ENCODE results near the gene FMC1. TPM values are rescaled to one million over a fixed set of nuclear protein-coding genes. Genes with fewer than 3 reads are reported as not detected.

FMC1 gene
- total RNA-seq, 2 experiments from 2014 or later = 0.89 to 1.2 TPM

DNA sequence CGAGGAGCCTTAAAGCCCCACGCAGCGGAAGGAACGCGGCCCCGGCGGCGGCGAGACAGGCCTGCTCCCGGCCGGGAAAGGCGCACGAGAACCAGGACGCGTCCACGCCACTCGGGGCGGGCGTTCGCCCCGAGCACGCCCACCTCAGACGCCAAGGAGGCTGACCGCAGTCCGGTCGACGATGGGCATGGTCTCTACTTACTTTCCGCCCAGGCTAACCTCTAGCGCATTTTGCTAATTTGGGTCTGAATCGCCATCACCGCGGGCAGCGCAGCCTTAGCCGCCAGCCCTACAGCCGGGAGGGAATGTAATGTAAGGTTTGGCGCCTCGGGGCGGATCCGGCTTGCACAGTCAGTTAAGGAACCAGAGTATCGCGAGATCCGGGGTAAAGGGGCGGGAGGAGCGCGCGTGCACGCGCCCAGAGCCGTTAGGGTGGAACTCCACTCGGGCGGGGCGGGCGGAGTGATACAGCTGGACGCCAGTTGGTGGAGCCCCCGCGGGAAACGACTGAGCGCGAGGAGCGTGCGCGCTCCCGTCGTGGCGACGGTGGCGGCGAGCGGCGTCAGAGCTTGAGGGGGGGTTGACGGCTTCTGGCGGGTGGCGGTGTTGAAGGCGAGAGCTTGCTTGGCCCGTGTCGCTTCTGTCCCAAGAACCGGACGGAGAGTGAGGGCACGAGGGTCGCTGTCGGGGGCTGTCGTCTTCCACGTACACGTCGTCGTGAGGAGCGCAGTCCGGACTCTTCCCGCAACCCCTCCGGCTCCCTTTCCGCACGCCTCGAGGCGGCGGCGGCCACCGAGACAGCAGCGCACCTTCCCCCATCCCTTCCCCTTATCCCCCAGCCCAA is 18.5 kb downstream of the FMC1 start, which contains the start of gene LUC7L2:
Gene LUC7L2 (plus strand): TSS at position 529 of the 844 bp plus-strand sequence. CDS start 368 bp downstream, outside the sequence.
- H3K36me3 ChIP-seq (ENCODE audit: insufficient read depth, low read length) = peaks cover 7% of the 10 kb centered on the region
- no peaks in the 10 kb centered on the region for H3K27me3 ChIP-seq (ENCODE audit: control insufficient read depth in 1 of 2, insufficient read depth in 2 of 2, low read length in 2 of 2)
- H3K4me3 Mint-ChIP-seq = peak within 1 kb of the TSS; percentile 99
- H3K27me3 Mint-ChIP-seq = no peaks in the 10 kb centered on the region
- H3K36me3 Mint-ChIP-seq (ENCODE audit: low read depth) = peaks cover 34% of the 10 kb centered on the region
- H3K9me3 ChIP-seq (ENCODE audit: control insufficient read depth in 1 of 2, insufficient read depth in 1 of 2, low read length in 2 of 2) = no peaks in the 10 kb centered on the region
- peaks cover 25% of the 10 kb centered on the region for H3K4me1 ChIP-seq (ENCODE audit: insufficient read depth, low read length)
- ChIA-PET CTCF (interaction anchor here (0.6 to 1.4 kb wide), 4 partner anchors 10 to 1337 kb away, joined by 3 to 4 read pairs (median 4); partner anchors contain the start of gene NDUFB2), POLR2A (interaction anchor here (0.6 to 7.0 kb wide), 23 partner anchors 8 to 1655 kb away, joined by 3 to 166 read pairs (median 5); partner anchors contain the start of genes FMC1, KDM7A, MRPS33 and UBN2)
- H3K9me3 Mint-ChIP-seq = no peaks in the 10 kb centered on the region
- H3K4me3 ChIP-seq (ENCODE audit: low read length) = peak within 1 kb of the TSS; percentile 91
- H3K27ac ChIP-seq (ENCODE audit: low read depth in 1 of 2, low read length in 2 of 2) = peak within 1 kb of the TSS; percentile 98 to 99
- H3K27ac Mint-ChIP-seq = peak within 1 kb of the TSS; percentile 98
- H3K4me1 Mint-ChIP-seq (ENCODE audit: low read depth) = peaks cover 52% of the 10 kb centered on the region
- TF ChIP-seq, protein P1, sequence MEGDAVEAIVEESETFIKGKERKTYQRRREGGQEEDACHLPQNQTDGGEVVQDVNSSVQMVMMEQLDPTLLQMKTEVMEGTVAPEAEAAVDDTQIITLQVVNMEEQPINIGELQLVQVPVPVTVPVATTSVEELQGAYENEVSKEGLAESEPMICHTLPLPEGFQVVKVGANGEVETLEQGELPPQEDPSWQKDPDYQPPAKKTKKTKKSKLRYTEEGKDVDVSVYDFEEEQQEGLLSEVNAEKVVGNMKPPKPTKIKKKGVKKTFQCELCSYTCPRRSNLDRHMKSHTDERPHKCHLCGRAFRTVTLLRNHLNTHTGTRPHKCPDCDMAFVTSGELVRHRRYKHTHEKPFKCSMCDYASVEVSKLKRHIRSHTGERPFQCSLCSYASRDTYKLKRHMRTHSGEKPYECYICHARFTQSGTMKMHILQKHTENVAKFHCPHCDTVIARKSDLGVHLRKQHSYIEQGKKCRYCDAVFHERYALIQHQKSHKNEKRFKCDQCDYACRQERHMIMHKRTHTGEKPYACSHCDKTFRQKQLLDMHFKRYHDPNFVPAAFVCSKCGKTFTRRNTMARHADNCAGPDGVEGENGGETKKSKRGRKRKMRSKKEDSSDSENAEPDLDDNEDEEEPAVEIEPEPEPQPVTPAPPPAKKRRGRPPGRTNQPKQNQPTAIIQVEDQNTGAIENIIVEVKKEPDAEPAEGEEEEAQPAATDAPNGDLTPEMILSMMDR (IDR thresholded peaks at IDR 0.05) = no peak
- ATAC-seq (ENCODE audit: poor library complexity) (peak; percentile 72), DNase-seq (peak; percentile 99 to 100 (median 99))
- intact Hi-C loops (cut with DNase I, micrococcal nuclease) = loop anchor here (1.0 to 10.0 kb wide), 6 partner anchors 18 to 815 kb away; partner anchors contain the start of genes FMC1 (in 1 of the 2), KDM7A (in 1 of the 2) and UBN2 (in 1 of the 2)

DNA sequence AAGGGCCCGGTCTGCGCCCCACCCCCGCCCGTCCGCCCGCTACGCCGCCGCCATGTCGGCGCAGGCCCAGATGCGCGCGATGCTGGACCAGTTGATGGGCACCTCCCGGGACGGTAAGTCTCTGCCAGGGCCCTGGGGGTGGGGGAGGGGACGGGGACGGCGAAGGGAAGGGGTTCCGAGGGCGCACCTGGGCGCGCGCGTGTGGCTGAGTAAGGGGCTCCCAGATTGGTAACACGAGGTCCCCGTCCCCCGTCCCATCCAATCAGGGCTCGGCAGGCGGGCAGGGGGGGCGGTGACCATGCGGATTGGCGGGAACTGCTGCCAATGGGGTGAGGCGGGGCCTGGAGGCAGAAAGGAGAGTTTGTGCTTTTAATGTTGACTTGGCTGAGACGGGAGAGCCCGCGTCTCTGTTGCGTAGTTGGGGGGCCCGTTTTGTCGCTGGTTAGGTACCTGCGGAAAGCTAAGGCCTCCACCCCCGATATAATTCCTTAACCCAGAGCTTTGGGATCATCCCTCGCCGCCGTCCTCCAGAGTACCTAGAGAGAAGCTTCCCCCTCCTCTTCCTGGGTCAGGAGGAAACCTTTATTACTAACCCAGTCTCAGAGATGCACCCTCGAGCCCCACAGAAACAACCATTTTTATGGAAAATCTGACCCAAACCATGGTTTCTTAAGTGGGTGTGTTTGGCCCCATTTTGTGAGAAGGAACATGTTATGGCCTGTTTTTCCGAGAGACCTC is 19.2 kb downstream of the FMC1 start:
- ChIA-PET CTCF (interaction anchor here (0.6 to 0.9 kb wide), 3 partner anchors 9 to 1336 kb away, joined by 3 to 4 read pairs (median 4); partner anchors contain the start of gene NDUFB2), POLR2A (interaction anchor here (0.6 to 7.0 kb wide), 21 partner anchors 9 to 1654 kb away, joined by 3 to 166 read pairs (median 7); partner anchors contain the start of genes FMC1, KDM7A, MRPS33 and UBN2)
- Histone ChIP-seq H3K27me3 (ENCODE audit: control insufficient read depth in 1 of 2, insufficient read depth in 2 of 2, low read length in 2 of 2) (no peaks in the 10 kb centered on the region), H3K27ac (ENCODE audit: low read depth in 1 of 2, low read length in 2 of 2) (peak overlapping the region; percentile 98 to 99), H3K36me3 (ENCODE audit: insufficient read depth, low read length) (peaks cover 13% of the 10 kb centered on the region), H3K4me3 (ENCODE audit: low read length) (peak overlapping the region; percentile 91), H3K9me3 (ENCODE audit: control insufficient read depth in 1 of 2, insufficient read depth in 1 of 2, low read length in 2 of 2) (no peaks in the 10 kb centered on the region), H3K4me1 (ENCODE audit: insufficient read depth, low read length) (peaks cover 25% of the 10 kb centered on the region)
- Mint-ChIP-seq H3K36me3 (ENCODE audit: low read depth) (peaks cover 42% of the 10 kb centered on the region), H3K9me3 (no peaks in the 10 kb centered on the region), H3K4me3 (peak overlapping the region; percentile 99), H3K27ac (peak overlapping the region; percentile 98), H3K4me1 (ENCODE audit: low read depth) (peaks cover 60% of the 10 kb centered on the region), H3K27me3 (no peaks in the 10 kb centered on the region)
- DNase-seq (peak; percentile 94 to 98 (median 97)), ATAC-seq (ENCODE audit: poor library complexity) (peak; percentile 75)
- intact Hi-C loops (cut with DNase I, micrococcal nuclease) = loop anchor here (1.0 to 10.0 kb wide), 4 partner anchors 20 to 814 kb away; partner anchors contain the start of genes KDM7A (in 1 of the 2) and UBN2 (in 1 of the 2)
- TF ChIP-seq, protein P1 (IDR thresholded peaks at IDR 0.05) = no peak

DNA sequence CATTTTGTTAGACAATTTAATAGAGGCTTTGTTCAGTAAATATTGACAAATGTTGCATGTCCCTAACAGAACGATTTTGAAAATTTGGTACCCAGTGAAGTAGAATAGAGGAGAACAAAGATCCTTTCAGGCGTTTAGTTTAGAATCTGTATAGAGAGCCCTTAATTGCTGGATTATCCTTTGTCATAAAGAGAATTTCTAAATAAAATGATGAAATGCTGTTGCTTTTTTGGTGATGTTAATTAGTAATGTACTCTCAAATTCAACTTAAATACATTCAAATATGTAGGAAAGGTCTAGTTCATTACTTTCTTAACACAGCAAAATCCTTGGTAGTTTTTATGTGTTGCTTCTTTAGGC is 19.8 kb downstream of the FMC1 start:
- Mint-ChIP-seq H3K36me3 (ENCODE audit: low read depth) (peaks cover 48% of the 10 kb centered on the region), H3K27ac (peak overlapping the region; percentile 98), H3K9me3 (no peaks in the 10 kb centered on the region), H3K4me3 (peak overlapping the region; percentile 99), H3K27me3 (no peaks in the 10 kb centered on the region), H3K4me1 (ENCODE audit: low read depth) (peaks cover 66% of the 10 kb centered on the region)
- ATAC-seq (ENCODE audit: poor library complexity) (no peak), DNase-seq (no peak)
- H3K9me3 ChIP-seq (ENCODE audit: control insufficient read depth in 1 of 2, insufficient read depth in 1 of 2, low read length in 2 of 2) = no peaks in the 10 kb centered on the region
- intact Hi-C loops (cut with DNase I, micrococcal nuclease) = loop anchor here (1.0 to 10.0 kb wide), 4 partner anchors 21 to 814 kb away; partner anchors contain the start of genes KDM7A (in 1 of the 2) and UBN2 (in 1 of the 2)
- TF ChIP-seq, protein P1 (IDR thresholded peaks at IDR 0.05) = no peak
- ChIA-PET CTCF (no interaction called here), POLR2A (interaction anchor here (0.6 to 7.0 kb wide), 14 partner anchors 9 to 1654 kb away, joined by 3 to 166 read pairs (median 8); partner anchors contain the start of genes FMC1, KDM7A, MRPS33 and UBN2)
- peaks cover 18% of the 10 kb centered on the region for H3K36me3 ChIP-seq (ENCODE audit: insufficient read depth, low read length)
- peak overlapping the region; percentile 91 for H3K4me3 ChIP-seq (ENCODE audit: low read length)
- peaks cover 25% of the 10 kb centered on the region for H3K4me1 ChIP-seq (ENCODE audit: insufficient read depth, low read length)
- H3K27ac ChIP-seq (ENCODE audit: low read depth in 1 of 2, low read length in 2 of 2) = peak overlapping the region; percentile 98 to 99
- no peaks in the 10 kb centered on the region for H3K27me3 ChIP-seq (ENCODE audit: control insufficient read depth in 1 of 2, insufficient read depth in 2 of 2, low read length in 2 of 2)

Data from CD4-positive, alpha-beta T cell (primary cell).